Stimulated activated naive B cell treated with anti-CD40 and anti-IgM and Interleukin-4, amounts not matched to agents 10 μg/mL and 1 μg/mL and 100 μg/mL, for 72 hours (primary cell): ENCODE measurements around the gene TMEM114.

Experiments
- ATAC-seq, 2 donors: fragments of 150-1000 bp; cut with Tn5 transposase; replicated peaks; 2 replicates each; pipeline ENCODE4 v1.10.0; 2021; ENCODE audit warnings: moderate library complexity in 1 of 2
- DNase-seq: peaks from one replicate; pipeline ENCODE4 v3.0.0; 2021
- H3K27ac Mint-ChIP-seq: one replicate; pipeline ENCODE4 v1.8.0; 2022; ENCODE audit warnings: mild to moderate bottlenecking, mixed read lengths
- H3K27me3 Mint-ChIP-seq, 2 donors: one replicate each; pipeline ENCODE4 v1.8.0; 2022; ENCODE audit warnings: mixed read lengths in 2 of 2
- H3K36me3 Mint-ChIP-seq, 2 donors: one replicate each; pipeline ENCODE4 v1.8.0; 2022; ENCODE audit warnings: mixed read lengths in 2 of 2, mild to moderate bottlenecking in 1 of 2
- H3K4me1 Mint-ChIP-seq, 2 donors: one replicate each; pipeline ENCODE4 v1.8.0; 2022; ENCODE audit warnings: mixed read lengths in 2 of 2, mild to moderate bottlenecking in 1 of 2
- H3K4me3 Mint-ChIP-seq, 2 donors: one replicate each; pipeline ENCODE4 v1.8.0; 2022; ENCODE audit warnings: mild to moderate bottlenecking in 2 of 2, mixed read lengths in 2 of 2, moderate library complexity in 1 of 2
- H3K9me3 Mint-ChIP-seq, 2 donors: one replicate each; pipeline ENCODE4 v1.8.0; 2022; ENCODE audit warnings: mixed read lengths in 2 of 2, mild to moderate bottlenecking in 1 of 2

Gene TMEM114

GRCh38 chr16:8589900-8590688 is at the start of gene TMEM114:
Gene TMEM114 (minus strand): TSS chr16:8590511. CDS start chr16:8589838, 673 bp downstream.
- peak within 1 kb of the TSS; percentile 55 to 61 for H3K4me3 Mint-ChIP-seq
- H3K27ac Mint-ChIP-seq, result no peak within 1 kb of the TSS

GRCh38 chr16:8639694-8640093 is 49.4 kb upstream of the TMEM114 start:
- Mint-ChIP-seq H3K4me3 (no peak overlapping the region), H3K9me3 (no peaks in the 10 kb centered on the region), H3K27ac (no peak overlapping the region), H3K36me3 (peaks cover 64 to 76% of the 10 kb centered on the region in 2 donors), H3K27me3 (no peaks in the 10 kb centered on the region), H3K4me1 (peaks cover under 1 to 8% of the 10 kb centered on the region in 2 donors)
- DNase-seq (no peak), ATAC-seq (no peak)

More at GRCh38 chr16:8589900-8590688, at the start of gene TMEM114:
- Mint-ChIP-seq H3K9me3 (no peaks in the 10 kb centered on the region), H3K36me3 (no peaks in the 10 kb centered on the region), H3K4me1 (peaks cover 7 to 11% of the 10 kb centered on the region in 2 donors), H3K27me3 (peaks cover 28 to 34% of the 10 kb centered on the region in 2 donors)
- no peak for ATAC-seq
- no peak for DNase-seq

GRCh38 chr16:8634991-8635736 is 44.9 kb upstream of the TMEM114 start:
- Mint-ChIP-seq H3K27me3 (no peaks in the 10 kb centered on the region), H3K4me1 (peaks cover 6 to 13% of the 10 kb centered on the region in 2 donors), H3K27ac (peak overlapping the region; percentile 62), H3K4me3 (no peak overlapping the region), H3K36me3 (peaks cover 56 to 57% of the 10 kb centered on the region in 2 donors), H3K9me3 (no peaks in the 10 kb centered on the region)
- ATAC-seq (no peak), DNase-seq (no peak)

- Mint-ChIP-seq H3K27ac (peak overlapping the region; percentile 48), H3K4me1 (peaks cover 12 to 19% of the 10 kb centered on the region in 2 donors), H3K4me3 (no peak overlapping the region), H3K27me3 (no peaks in the 10 kb centered on the region), H3K36me3 (peaks cover 57 to 58% of the 10 kb centered on the region in 2 donors), H3K9me3 (no peaks in the 10 kb centered on the region)
- no peak for DNase-seq
- peak; percentile 73 for ATAC-seq
These were observed 42.4 kb upstream of the TMEM114 start for GRCh38 chr16:8632675-8633182.

DNA sequence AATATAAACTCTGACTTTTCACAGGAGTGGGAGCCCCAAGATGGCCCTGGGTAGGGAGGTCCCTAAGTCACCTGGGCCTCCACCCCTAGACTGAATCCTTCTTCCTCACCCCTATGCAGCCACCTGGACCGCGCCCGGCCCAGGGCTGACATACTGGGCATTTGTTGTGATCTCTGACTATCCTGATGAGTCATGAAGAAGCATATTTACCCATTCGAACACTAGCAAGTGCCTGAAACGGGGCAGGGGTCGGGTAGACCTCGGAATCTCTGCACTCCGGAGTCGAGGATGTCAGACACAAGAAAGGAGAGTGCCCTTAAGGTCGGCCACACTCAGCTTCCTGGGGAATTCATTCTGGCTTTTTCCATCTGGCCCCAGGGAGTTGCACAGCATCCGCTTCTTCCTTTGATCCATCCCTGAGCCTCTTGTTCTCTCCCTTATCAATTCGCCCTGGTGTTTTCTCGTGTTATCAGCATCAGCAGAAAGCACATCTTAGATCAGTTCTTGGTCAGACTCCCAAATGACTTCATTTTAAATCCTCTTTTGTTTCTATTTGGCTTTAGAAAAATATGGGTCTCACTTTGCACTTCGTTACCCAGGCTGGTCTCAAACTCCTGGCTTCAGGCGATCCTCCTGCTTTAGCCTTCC is 41.6 kb upstream of the TMEM114 start:
- H3K9me3 Mint-ChIP-seq, result no peaks in the 10 kb centered on the region
- no peak for ATAC-seq
- peak overlapping the region; percentile 54 for H3K27ac Mint-ChIP-seq
- H3K4me3 Mint-ChIP-seq, result no peak overlapping the region
- peaks cover 14 to 22% of the 10 kb centered on the region in 2 donors for H3K4me1 Mint-ChIP-seq
- no peaks in the 10 kb centered on the region for H3K27me3 Mint-ChIP-seq
- no peak for DNase-seq
- H3K36me3 Mint-ChIP-seq, result peaks cover 60 to 63% of the 10 kb centered on the region in 2 donors

DNA sequence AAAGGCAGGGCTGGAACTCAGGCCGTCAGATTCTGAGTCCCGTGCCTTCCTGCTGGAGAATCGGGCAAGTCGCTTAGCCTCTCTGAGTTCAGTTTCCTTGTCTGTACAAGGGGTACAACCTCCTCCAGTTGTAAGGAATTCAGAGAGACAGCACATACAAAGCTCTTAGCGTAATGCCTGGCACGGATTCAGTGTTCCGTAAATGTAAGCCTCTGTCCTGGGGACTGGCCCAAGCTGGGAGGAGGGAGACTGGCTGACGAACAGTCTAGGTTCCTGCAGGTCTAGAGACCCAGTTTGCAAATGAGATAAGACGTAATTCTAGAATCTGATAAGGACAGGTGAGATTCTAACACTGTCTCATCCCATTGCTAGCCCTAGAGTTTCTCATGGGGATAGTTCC is 41.1 kb upstream of the TMEM114 start:
- Mint-ChIP-seq H3K4me1 (peaks cover 16 to 25% of the 10 kb centered on the region in 2 donors), H3K36me3 (peaks cover 61 to 62% of the 10 kb centered on the region in 2 donors)
- DNase-seq, result no peak

GRCh38 chr16:8630255-8630953 is 40.1 kb upstream of the TMEM114 start:
- DNase-seq (no peak), ATAC-seq (no peak)
- Mint-ChIP-seq H3K27me3 (no peaks in the 10 kb centered on the region), H3K36me3 (peaks cover 66 to 68% of the 10 kb centered on the region in 2 donors), H3K4me1 (peaks cover 16 to 25% of the 10 kb centered on the region in 2 donors), H3K4me3 (no peak overlapping the region), H3K27ac (no peak overlapping the region), H3K9me3 (no peaks in the 10 kb centered on the region)

More for the DNA sequence above, 41.1 kb upstream of the TMEM114 start:
- Mint-ChIP-seq H3K9me3 (no peaks in the 10 kb centered on the region), H3K27me3 (no peaks in the 10 kb centered on the region), H3K4me3 (no peak overlapping the region), H3K27ac (no peak overlapping the region)
- ATAC-seq, result no peak

DNA sequence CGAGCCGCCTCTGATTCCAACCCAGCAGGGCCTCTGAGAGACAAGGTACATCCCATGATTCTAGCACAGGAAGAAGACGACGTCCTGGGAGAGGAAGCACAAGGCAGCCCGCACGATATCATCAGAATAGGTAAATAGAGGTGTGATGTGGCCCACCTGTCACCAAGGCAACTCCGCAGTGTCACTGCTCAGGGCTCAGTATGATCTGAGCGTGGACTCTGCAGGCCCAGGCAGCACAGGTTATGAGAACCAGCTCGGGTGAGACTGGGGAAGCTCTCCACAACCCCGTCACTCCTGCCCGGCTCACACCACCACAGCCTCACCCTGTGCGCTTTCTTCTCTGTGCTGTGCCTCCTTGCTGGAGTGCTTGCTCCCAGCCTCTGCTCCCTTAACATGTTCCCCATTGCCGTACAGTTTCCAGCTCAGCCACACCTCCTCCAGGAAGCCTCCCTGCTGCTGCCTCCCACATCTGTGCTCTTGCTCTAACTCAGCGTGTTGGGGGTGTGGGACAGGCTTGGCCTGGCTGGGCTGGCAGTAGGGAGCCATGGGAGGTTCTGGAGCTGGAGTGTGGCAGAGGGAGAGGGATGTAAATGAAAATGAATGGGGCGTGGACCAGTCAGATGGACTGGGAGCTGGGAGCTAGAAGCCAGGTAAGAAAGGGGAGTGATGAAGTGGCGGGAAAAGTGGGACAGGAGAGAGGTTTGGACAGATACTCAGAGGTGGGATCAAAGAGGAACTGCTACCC is 38.8 kb upstream of the TMEM114 start:
- Mint-ChIP-seq H3K27ac (peak overlapping the region; percentile 81), H3K9me3 (no peaks in the 10 kb centered on the region), H3K4me3 (no peak overlapping the region), H3K36me3 (peaks cover 61 to 69% of the 10 kb centered on the region in 2 donors), H3K27me3 (no peaks in the 10 kb centered on the region), H3K4me1 (peaks cover 16 to 34% of the 10 kb centered on the region in 2 donors)
- ATAC-seq, result no peak
- DNase-seq, result no peak

DNA sequence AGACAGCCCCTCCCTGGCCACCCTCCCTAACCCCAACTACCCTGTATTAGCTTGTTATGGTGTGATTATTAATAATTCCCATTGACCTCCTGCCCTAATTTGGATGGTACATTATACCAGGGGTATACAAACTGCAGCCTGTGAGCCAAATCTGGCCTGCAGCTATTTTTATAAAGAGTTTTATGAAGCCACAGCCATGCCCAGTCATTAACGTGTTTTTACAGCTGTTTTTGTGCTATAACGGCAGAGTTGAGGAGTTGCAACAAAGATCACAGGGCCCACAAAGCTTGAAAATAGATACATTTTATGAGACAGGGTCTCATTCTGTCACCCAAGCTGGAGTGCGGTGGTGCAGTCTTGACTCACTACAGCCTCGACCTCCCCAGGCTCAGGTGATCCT is 37.1 kb upstream of the TMEM114 start:
- no peak for ATAC-seq
- Mint-ChIP-seq H3K27me3 (no peaks in the 10 kb centered on the region), H3K27ac (no peak overlapping the region), H3K4me1 (peaks cover 16 to 29% of the 10 kb centered on the region in 2 donors), H3K4me3 (no peak overlapping the region), H3K9me3 (no peaks in the 10 kb centered on the region), H3K36me3 (peaks cover 46 to 61% of the 10 kb centered on the region in 2 donors)
- DNase-seq, result no peak

- Mint-ChIP-seq H3K4me1 (peaks cover 14 to 29% of the 10 kb centered on the region in 2 donors), H3K36me3 (peaks cover 41 to 55% of the 10 kb centered on the region in 2 donors), H3K4me3 (no peak overlapping the region), H3K27ac (no peak overlapping the region), H3K9me3 (no peaks in the 10 kb centered on the region), H3K27me3 (no peaks in the 10 kb centered on the region)
- no peak for DNase-seq
- ATAC-seq, result no peak
These were observed 36.6 kb upstream of the TMEM114 start for GRCh38 chr16:8626946-8627345.

DNA sequence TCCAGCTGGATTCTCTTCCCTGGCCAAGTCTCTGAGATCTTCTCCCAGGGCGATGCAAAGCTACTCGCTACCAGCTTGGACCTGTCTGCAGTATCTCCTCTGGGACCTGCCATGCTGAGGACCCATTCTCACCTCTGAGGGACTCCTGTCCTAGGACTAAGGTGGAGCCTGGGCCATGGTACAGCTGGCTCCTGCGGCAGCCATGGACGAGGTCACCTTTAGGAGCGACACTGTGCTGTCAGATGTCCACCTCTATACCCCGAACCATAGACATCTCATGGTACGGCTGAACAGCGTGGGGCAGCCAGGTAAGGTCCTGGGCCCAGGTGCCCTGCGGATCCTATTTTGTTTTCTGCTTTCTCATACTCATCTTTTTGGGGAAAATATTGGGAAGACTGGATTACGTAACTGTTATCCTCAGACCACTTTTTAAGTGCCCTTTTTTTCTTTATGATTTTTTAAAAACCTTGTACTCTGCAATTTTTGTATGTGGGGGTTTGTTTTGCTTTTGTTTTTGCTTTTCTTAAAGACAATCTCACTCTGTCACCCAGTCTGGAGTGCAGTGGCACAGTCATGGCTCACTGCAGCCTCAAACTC is 35.3 kb upstream of the TMEM114 start:
- no peaks in the 10 kb centered on the region for H3K27me3 Mint-ChIP-seq
- H3K4me3 Mint-ChIP-seq, result no peak overlapping the region
- H3K27ac Mint-ChIP-seq, result peak overlapping the region; percentile 42
- H3K4me1 Mint-ChIP-seq, result peaks cover 10 to 37% of the 10 kb centered on the region in 2 donors
- DNase-seq (no peak), ATAC-seq (no peak)
- peaks cover 37 to 49% of the 10 kb centered on the region in 2 donors for H3K36me3 Mint-ChIP-seq
- no peaks in the 10 kb centered on the region for H3K9me3 Mint-ChIP-seq

- H3K4me1 Mint-ChIP-seq, result peaks cover 9 to 45% of the 10 kb centered on the region in 2 donors
- no peak for DNase-seq
These were observed 33.3 kb upstream of the TMEM114 start for GRCh38 chr16:8623634-8624033.

GRCh38 chr16:8622315-8622656 is 32.0 kb upstream of the TMEM114 start:
- ATAC-seq (no peak), DNase-seq (no peak)
- Mint-ChIP-seq H3K27me3 (peaks cover 0 to 4% of the 10 kb centered on the region in 2 donors), H3K4me3 (peak overlapping the region; percentile 94 to 99), H3K9me3 (no peaks in the 10 kb centered on the region), H3K4me1 (peaks cover 11 to 45% of the 10 kb centered on the region in 2 donors), H3K27ac (peak overlapping the region; percentile 96), H3K36me3 (peaks cover 17 to 23% of the 10 kb centered on the region in 2 donors)

More at GRCh38 chr16:8623634-8624033, 33.3 kb upstream of the TMEM114 start:
- Mint-ChIP-seq H3K4me3 (no peak overlapping the region), H3K27ac (no peak overlapping the region), H3K36me3 (peaks cover 27 to 36% of the 10 kb centered on the region in 2 donors), H3K27me3 (no peaks in the 10 kb centered on the region), H3K9me3 (no peaks in the 10 kb centered on the region)
- no peak for ATAC-seq
